Skeletal muscle satellite cell (primary cell): Measurements from ENCODE around the gene PRCD.

Source experiments
- H3K27me3 ChIP-seq: 2 replicates; pipeline ENCODE4 v1.7.0; 2013; ENCODE audit warnings: low read length; ENCODE audit not compliant: control insufficient read depth, insufficient read depth
- H3K36me3 ChIP-seq: 2 replicates; pipeline ENCODE4 v1.7.0; 2013; ENCODE audit warnings: mild to moderate bottlenecking, control low read depth, low read length; ENCODE audit not compliant: insufficient read depth
- H3K4me1 ChIP-seq: 2 replicates; pipeline ENCODE4 v1.7.0; 2013; ENCODE audit warnings: low read length; ENCODE audit not compliant: control insufficient read depth, insufficient read depth
- H3K4me2 ChIP-seq: 2 replicates; pipeline ENCODE4 v1.7.0; 2013; ENCODE audit warnings: mild to moderate bottlenecking, low read length
- H3K4me3 ChIP-seq: 2 replicates; pipeline ENCODE4 v1.7.0; 2013; ENCODE audit warnings: low read length
- H3K9ac ChIP-seq: 2 replicates; pipeline ENCODE4 v1.7.0; 2013; ENCODE audit warnings: mild to moderate bottlenecking, low read depth, low read length, moderate library complexity
- H3K9me3 ChIP-seq: replicated peaks from 2 replicates; pipeline ENCODE4 v1.7.0; 2013; ENCODE audit warnings: mild to moderate bottlenecking, control low read depth, low read length

PRCD gene

DNA sequence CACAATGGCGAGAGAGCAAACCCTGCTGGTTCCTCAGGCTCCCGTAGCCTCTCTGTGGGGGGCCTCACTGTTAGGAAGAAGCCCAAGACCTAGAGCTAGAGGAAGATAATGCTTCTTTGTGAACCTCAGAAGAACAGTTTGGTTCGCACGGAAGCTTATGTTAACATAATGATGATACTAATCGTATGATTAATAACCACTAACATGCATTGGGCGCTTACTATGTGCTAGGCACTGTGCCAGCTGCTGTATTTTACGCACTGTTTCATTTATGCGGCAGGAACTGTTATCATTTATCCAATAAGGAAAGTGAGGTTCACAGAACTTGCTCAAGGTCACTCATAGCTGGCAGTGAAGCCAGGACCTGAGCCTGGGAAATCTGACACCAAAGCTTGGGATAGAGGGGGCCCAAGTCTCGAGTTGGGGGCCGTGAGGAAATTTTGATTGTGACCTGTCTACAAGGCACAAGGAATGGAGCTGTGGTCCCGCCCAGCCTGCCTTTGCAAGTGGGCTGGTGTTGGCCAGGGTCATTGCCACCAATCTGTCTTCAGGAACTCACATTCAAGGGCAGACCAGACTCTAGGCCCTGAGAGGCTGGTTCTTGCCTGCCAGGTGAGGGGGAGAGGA, 6.8 kb downstream of the PRCD start:
- Histone ChIP-seq H3K27me3 (peaks cover 31% of the 10 kb centered on the region), H3K4me2 (peak overlapping the region; percentile 72), H3K4me3 (peak overlapping the region; percentile 25), H3K9me3 (no peaks in the 10 kb centered on the region), H3K9ac (peak overlapping the region; percentile 69), H3K4me1 (peaks cover 39% of the 10 kb centered on the region), H3K36me3 (no peaks in the 10 kb centered on the region)

DNA sequence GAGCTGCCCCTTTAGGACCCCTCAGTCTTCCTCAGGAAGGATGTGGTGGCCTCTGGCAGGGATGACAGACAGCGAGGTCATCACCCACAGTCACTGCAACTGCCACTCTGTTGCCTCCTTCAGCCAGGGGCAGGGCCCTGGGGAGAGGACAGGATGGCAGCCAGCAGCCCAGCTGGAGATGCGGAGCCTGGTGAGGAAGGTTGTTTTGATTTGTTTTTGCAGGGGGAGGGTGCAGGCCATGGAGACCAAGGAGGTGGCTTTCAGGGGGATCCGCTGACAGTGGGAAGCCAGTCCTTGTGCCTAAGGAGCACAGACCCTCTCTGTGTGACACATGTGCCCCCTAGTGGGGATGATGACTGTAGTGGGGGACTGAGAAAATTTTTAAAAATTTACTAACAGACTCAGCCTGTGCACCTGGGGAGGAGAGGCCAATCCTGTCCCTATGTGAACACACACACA, 7.4 kb downstream of the PRCD start:
- H3K4me1 ChIP-seq, result peaks cover 40% of the 10 kb centered on the region
- H3K27me3 ChIP-seq, result peaks cover 30% of the 10 kb centered on the region
- no peaks in the 10 kb centered on the region for H3K9me3 ChIP-seq
- peak overlapping the region; percentile 25 for H3K4me3 ChIP-seq
- peak overlapping the region; percentile 69 for H3K9ac ChIP-seq
- H3K4me2 ChIP-seq, result peak overlapping the region; percentile 72
- H3K36me3 ChIP-seq, result no peaks in the 10 kb centered on the region

DNA sequence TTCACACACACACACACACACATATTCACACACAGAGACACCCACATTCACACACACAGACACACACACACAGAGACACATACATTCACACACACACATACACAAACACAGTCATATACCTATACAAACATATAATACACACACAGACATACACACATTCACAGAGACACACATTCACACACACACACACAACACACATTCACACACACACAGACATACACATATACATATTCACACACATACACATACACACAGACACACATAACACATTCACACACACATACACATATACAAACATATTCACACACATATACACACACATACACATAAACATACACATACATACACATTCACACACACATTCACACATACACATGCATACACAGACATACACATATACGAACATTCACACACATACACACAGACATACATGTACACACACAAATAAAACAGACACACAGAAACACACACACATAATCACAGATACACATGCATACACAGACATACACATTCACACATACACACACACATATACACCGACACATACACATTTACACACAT, 7.9 kb downstream of the PRCD start:
- no peak overlapping the region for H3K4me3 ChIP-seq
- peaks cover 40% of the 10 kb centered on the region for H3K4me1 ChIP-seq
- H3K9ac ChIP-seq, result no peak overlapping the region

DNA sequence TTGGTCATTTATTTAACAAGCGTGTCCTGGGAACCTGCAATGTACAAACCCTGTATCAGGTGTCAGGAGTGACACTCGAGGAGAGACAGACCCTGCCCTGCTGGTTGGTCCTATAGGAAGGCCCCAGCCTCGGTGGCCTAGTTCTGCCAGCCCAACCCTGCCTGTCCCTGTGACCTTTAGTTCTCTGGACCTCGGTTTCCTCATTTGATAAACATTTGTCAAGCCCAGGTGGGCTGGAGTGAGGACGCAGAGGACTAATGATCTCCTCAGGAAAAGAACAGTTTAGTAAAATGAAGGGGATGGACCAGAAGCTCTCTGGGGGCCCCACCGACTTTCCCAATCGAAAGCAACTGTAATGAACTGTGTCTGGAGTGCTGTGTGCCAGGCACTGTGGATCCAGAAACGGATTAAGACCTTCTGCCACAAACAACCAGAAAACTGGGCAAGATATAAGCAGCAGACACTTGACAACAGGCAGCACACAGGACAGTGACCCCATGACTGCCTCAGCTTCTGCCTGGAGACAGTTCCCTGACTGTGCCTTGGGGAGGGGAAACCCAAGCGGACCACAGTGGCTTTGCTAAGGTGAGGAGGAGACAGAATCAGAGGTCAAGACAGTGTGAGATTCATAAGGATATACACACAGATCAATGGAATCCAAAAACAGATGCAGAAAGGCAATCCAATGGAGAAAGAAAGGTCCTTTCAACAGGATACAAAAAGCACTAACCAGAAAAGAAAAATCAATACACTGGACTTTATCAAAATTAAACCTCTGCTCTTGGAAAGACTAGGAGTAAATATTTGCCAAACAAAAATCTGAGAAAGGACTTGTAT, 8.8 kb downstream of the PRCD start:
- no peaks in the 10 kb centered on the region for H3K36me3 ChIP-seq
- H3K9ac ChIP-seq, result no peak overlapping the region
- peaks cover 40% of the 10 kb centered on the region for H3K4me1 ChIP-seq
- peaks cover 17% of the 10 kb centered on the region for H3K27me3 ChIP-seq
- no peaks in the 10 kb centered on the region for H3K9me3 ChIP-seq
- no peak overlapping the region for H3K4me2 ChIP-seq
- H3K4me3 ChIP-seq, result no peak overlapping the region

More for the DNA sequence above, 7.9 kb downstream of the PRCD start:
- H3K27me3 ChIP-seq, result peaks cover 25% of the 10 kb centered on the region
- H3K9me3 ChIP-seq, result no peaks in the 10 kb centered on the region
- H3K36me3 ChIP-seq, result no peaks in the 10 kb centered on the region
- no peak overlapping the region for H3K4me2 ChIP-seq

DNA sequence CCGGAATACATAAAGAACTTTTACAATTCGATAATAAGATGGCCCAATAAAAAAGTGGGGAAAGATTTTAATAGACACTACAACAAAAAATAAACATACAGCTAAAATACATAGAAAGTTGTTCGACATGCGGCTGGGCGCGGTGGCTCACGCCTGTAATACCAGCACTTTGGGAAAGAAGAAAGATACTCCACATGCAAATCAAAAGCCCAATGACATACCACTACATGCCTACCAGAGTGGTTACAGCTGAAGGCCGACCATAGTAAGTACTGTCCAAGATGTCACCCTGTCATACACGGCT, 9.3 kb downstream of the PRCD start:
- Histone ChIP-seq H3K36me3 (no peaks in the 10 kb centered on the region), H3K27me3 (peaks cover 11% of the 10 kb centered on the region), H3K4me3 (no peak overlapping the region), H3K4me1 (peaks cover 38% of the 10 kb centered on the region), H3K9me3 (no peaks in the 10 kb centered on the region), H3K4me2 (no peak overlapping the region), H3K9ac (no peak overlapping the region)

DNA sequence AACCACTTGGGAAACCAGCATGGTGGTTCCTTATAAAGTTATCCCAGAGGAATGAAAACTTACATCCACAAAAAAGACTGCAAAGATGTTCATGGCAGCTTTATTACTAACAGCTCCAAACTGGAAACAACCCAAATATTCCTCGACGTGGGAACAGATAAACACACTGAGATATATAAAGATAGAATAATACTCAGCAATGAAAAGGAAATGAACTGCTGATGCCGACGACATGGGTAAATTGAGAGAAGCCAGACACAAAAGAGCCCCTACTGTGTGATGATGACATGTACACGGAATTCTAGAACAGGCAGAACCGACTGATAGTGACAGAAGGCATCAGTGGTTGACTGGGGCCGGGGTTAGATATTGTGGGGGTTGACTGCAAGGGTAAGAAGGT, 9.7 kb downstream of the PRCD start:
- no peak overlapping the region for H3K4me2 ChIP-seq
- peaks cover 34% of the 10 kb centered on the region for H3K4me1 ChIP-seq
- H3K9me3 ChIP-seq, result no peaks in the 10 kb centered on the region
- H3K27me3 ChIP-seq, result peaks cover 7% of the 10 kb centered on the region
- no peaks in the 10 kb centered on the region for H3K36me3 ChIP-seq
- H3K4me3 ChIP-seq, result no peak overlapping the region
- H3K9ac ChIP-seq, result no peak overlapping the region

DNA sequence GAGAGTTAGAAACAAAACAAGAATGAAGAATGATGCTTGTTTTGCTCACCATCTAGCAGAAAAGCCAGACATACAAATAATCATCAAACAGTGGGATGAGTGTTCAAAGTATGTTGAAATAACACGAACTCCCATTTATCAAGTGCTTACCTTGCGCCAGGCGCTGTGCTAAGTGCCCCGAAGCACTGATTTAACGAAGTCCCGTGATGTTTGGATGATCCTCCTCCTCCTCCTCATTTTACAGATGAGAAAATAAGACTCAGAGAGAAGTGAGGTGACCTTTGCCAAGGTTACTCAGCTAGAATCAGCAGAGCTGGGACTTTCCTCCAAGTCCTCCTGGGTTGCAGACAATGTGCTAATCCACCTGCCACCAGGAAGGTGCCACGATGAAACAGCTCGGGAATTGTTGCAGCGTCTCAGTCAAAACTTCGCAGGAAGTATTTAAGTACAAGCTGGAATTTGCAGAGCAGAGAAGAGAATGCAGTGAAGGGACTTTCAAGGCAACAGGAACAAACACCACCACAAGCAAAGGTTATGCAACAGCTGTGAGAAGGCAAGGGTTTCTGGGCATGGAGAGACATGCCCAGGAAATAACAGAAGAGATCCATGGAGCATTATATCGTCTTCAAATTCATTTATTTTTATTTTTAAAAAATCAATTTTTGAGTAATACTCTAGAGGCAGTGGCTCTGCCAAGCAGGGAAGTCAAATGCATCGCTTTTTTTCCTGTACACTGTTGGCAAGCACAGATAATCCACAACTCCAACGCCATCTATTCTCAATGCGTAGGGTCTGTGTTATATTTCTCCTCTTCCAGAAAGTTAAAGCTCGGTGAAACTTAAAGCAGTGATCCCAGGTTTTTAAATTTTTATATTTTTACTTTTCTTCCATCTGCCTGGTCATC, 11.1 kb downstream of the PRCD start:
- Histone ChIP-seq H3K27me3 (no peaks in the 10 kb centered on the region), H3K9ac (no peak overlapping the region), H3K36me3 (no peaks in the 10 kb centered on the region), H3K9me3 (no peaks in the 10 kb centered on the region), H3K4me1 (peaks cover 25% of the 10 kb centered on the region), H3K4me3 (no peak overlapping the region), H3K4me2 (no peak overlapping the region)

DNA sequence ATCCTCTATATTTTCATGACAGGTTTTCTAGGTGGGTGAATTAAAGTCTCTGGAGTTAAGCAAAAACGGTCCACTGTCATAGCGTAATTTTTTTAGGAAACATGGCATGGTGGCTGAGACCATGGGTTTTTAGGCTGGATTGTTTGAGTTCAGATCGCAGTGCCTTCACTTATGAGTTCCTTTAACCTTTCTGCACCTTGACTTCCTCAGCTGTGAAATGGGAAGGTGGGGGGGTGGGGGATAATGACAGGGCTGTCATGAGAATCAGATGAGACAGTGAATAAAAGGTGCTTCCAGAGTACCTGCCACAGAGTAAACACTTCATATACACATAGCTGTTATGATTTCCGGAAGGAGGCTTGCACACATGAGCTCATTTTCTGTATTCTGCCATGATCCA, 11.8 kb downstream of the PRCD start:
- Histone ChIP-seq H3K9ac (no peak overlapping the region), H3K4me3 (no peak overlapping the region), H3K9me3 (no peaks in the 10 kb centered on the region), H3K27me3 (no peaks in the 10 kb centered on the region), H3K4me1 (peaks cover 20% of the 10 kb centered on the region), H3K36me3 (no peaks in the 10 kb centered on the region), H3K4me2 (no peak overlapping the region)

DNA sequence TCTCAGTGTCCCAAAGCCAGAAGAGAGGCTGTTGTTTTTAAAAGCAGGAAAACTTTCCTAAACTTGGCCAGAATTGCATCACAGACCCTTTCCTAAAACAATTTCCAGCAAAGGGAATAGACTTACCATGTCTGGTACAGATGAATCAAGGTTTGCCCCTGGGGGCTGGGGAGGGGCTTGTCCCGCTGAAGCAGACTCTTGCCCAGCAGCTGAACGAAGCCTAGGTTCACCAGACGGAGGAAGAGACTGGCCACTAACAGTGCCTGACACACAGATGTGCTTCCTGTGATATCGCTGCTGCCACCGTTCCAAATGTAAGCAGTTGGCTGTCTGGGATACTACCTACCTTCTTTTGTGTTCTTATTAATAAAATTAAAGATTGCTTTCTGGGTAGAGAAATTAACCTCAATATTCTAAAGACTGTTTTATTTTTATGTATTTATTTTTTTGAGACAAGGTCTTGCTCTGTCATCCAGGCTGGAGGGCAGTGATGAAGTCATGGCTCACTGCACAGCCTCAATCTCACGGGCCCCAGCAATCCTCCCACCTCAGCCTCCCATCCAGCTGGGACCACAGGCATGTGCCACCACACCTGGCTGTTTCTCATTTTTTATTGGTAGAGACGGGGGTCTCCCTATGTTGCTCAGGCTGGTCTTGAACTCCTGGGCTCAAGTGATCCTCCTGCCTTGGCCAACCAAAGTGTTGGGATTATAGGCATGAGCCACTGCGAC, 13.5 kb downstream of the PRCD start:
- Histone ChIP-seq H3K4me2 (no peak overlapping the region), H3K4me1 (peaks cover 11% of the 10 kb centered on the region), H3K9ac (no peak overlapping the region), H3K9me3 (no peaks in the 10 kb centered on the region), H3K27me3 (no peaks in the 10 kb centered on the region), H3K4me3 (no peak overlapping the region), H3K36me3 (no peaks in the 10 kb centered on the region)

DNA sequence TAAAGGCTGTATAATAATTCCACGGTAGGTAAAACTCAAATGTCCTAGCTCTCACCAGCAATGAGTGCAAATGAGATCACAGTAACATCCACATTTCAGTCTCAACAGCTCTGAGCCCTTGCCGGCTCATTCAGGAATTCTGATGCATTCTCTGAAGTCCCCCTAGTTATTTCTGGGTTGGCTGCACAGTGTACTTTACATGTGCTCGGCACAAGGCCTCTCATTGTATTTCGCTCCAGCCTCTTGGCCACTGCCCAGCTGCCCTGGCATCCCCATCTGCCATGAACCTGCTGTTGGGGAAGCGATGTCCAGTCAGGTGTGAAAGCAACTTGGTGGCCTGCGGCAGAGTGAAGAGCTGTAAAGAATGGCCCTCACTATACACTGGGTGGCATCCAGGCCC, 14.3 kb downstream of the PRCD start:
- H3K27me3 ChIP-seq, result no peaks in the 10 kb centered on the region
- H3K4me1 ChIP-seq, result peaks cover 17% of the 10 kb centered on the region
- H3K4me3 ChIP-seq, result no peak overlapping the region
- H3K9ac ChIP-seq, result no peak overlapping the region
- H3K9me3 ChIP-seq, result no peaks in the 10 kb centered on the region
- H3K4me2 ChIP-seq, result no peak overlapping the region
- H3K36me3 ChIP-seq, result no peaks in the 10 kb centered on the region
